DOHH2 (cell line): Measurements from ENCODE around the gene GNA14.

ENCODE experiments used
- CTCF ChIP-seq: fragments of 200-600 bp; sonication (generic); IDR thresholded peaks from one replicate; pipeline ENCODE4 v1.5.1; 2014; ENCODE audit warnings: antibody characterized with exemption, mild to moderate bottlenecking, low read depth, low read length; ENCODE audit not compliant: poor library complexity, severe bottlenecking
- EZH2phosphoT487 ChIP-seq: fragments of 200-600 bp; sonication (generic); IDR thresholded peaks from 2 replicates; pipeline ENCODE4 v1.6.1; 2017; ENCODE audit warnings: borderline replicate concordance, mild to moderate bottlenecking, antibody characterized with exemption, low read length, moderate library complexity, mixed read lengths

- TF ChIP-seq CTCF, result no peak
- no peak for TF ChIP-seq EZH2phosphoT487
These were observed 114.5 kb downstream of the GNA14 start for GRCh38 chr9:77533671-77534070.
